C4-2B (cell line): ENCODE data around the gene C5orf58.

ENCODE experiments used
- ZFX ChIP-seq: fragments of 450-650 bp; IDR thresholded peaks from 2 replicates; pipeline ENCODE4 v1.6.1; 2017
- TF ChIP-seq, protein P1 (sequence below): fragments of 450-650 bp; conservative IDR thresholded peaks from 2 replicates; pipeline ENCODE4 v1.5.1; 2017; ENCODE audit warnings: mild to moderate bottlenecking

GRCh38 chr5:170238456-170239196, 5.8 kb downstream of the C5orf58 start:
- TF ChIP-seq, protein P1, sequence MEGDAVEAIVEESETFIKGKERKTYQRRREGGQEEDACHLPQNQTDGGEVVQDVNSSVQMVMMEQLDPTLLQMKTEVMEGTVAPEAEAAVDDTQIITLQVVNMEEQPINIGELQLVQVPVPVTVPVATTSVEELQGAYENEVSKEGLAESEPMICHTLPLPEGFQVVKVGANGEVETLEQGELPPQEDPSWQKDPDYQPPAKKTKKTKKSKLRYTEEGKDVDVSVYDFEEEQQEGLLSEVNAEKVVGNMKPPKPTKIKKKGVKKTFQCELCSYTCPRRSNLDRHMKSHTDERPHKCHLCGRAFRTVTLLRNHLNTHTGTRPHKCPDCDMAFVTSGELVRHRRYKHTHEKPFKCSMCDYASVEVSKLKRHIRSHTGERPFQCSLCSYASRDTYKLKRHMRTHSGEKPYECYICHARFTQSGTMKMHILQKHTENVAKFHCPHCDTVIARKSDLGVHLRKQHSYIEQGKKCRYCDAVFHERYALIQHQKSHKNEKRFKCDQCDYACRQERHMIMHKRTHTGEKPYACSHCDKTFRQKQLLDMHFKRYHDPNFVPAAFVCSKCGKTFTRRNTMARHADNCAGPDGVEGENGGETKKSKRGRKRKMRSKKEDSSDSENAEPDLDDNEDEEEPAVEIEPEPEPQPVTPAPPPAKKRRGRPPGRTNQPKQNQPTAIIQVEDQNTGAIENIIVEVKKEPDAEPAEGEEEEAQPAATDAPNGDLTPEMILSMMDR, result no peak
- TF ChIP-seq ZFX, result no peak
